ENCODE data around the gene PRADC1.
A peak's percentile ranks its signal among the peaks of the same experiment; 100 is the strongest.

The PRADC1 gene

DNA sequence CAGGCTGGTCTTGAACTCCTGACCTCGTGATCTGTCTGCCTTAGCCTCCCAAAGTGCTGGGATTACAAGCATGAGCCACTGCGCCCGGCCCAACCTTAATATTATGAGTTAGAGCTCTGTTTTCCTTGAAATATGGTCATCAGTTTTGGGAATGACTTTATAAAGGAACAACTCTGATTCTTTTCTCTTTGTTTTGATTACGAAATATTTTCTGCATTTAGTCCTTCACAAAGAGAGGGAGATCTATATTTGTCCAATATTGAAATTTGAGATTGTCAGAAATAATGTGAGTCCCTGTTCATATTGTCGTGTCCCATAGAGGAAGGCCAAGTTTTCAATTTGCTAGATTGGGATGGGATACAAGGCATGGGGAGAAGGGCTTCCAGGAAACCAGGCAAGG, 15.9 kb downstream of the PRADC1 start:
- peaks cover 40% of the 10 kb centered on the region for H3K4me1 ChIP-seq (ENCODE audit: control insufficient read depth, insufficient read depth, low read length, unreplicated experiment)
- H3K27me3 ChIP-seq (ENCODE audit: insufficient read depth, low read length), result no peaks in the 10 kb centered on the region
- no peaks in the 10 kb centered on the region for H3K36me3 ChIP-seq (ENCODE audit: insufficient read depth, low read length)
- H3K79me2 ChIP-seq (ENCODE audit: control insufficient read depth, insufficient read depth, low read length, unreplicated experiment), result peaks cover 27% of the 10 kb centered on the region
- no peak overlapping the region for H3K4me3 ChIP-seq (ENCODE audit: low read depth, low read length)
- H3K27ac ChIP-seq (ENCODE audit: low read depth, low read length), result no peak overlapping the region
- H2AFZ ChIP-seq (ENCODE audit: low read length, unreplicated experiment), result no peak overlapping the region

GRCh38 chr2:73215254-73215653, 17.8 kb downstream of the PRADC1 start:
- Histone ChIP-seq H3K4me1 (ENCODE audit: control insufficient read depth, insufficient read depth, low read length, unreplicated experiment) (peaks cover 40% of the 10 kb centered on the region), H2AFZ (ENCODE audit: low read length, unreplicated experiment) (no peak overlapping the region), H3K4me3 (ENCODE audit: low read depth, low read length) (peak overlapping the region; percentile 85), H3K27me3 (ENCODE audit: insufficient read depth, low read length) (no peaks in the 10 kb centered on the region), H3K27ac (ENCODE audit: low read depth, low read length) (peak overlapping the region; percentile 71; the same call in 1 of the 2 replicates), H3K79me2 (ENCODE audit: control insufficient read depth, insufficient read depth, low read length, unreplicated experiment) (peaks cover 27% of the 10 kb centered on the region), H3K36me3 (ENCODE audit: insufficient read depth, low read length) (no peaks in the 10 kb centered on the region)

DNA sequence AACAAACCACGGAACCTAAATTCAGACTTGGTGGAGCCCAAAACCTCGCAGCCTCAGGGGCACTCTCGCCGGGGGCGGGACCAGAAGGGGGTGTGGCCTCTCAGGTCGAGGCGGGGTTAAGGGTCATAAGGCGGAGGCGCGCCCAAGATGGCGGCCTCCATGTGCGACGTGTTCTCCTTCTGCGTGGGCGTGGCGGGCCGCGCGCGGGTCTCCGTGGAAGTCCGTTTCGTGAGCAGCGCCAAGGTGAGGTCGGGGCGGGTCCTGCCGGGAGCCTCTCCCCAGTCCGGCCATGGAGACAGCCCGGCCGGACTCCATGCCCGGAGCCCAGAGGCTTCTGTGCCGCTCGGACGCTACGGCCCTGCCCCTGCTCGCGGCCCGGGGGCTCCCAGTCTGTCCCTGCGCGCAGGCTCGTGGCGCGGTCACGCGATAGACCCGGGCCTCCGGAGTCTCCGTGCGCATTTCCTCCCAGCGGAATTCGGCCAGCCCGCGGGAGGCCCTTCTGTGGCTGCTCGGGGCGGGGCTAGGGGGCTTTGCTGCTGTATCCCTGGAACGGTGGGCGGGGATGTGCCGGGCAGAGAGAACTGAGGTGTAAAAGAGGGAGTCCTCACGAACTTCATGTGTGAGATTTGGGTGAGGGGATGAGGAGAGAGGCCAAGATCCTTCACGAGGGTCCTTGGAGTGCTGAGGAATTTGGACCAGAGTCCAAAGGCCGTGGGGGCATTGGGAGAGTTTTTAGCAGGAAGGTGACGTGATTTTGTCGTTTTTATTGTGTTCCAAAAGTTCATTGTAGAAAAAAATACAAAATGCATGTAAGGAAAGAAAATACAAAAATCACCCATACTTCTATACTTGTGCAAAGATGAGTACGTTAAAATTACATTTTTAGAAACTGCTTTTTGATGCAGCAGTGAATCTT, 18.7 kb downstream of the PRADC1 start, which contains the start of gene SMYD5:
TSS of gene SMYD5 (plus strand) at position 126 of the 916 bp plus-strand sequence. CDS start at position 148, 22 bp downstream.
- peaks cover 40% of the 10 kb centered on the region for H3K4me1 ChIP-seq (ENCODE audit: control insufficient read depth, insufficient read depth, low read length, unreplicated experiment)
- H3K27ac ChIP-seq (ENCODE audit: low read depth, low read length), result peak within 1 kb of the TSS; percentile 71
- H3K36me3 ChIP-seq (ENCODE audit: insufficient read depth, low read length), result no peaks in the 10 kb centered on the region
- no peaks in the 10 kb centered on the region for H3K27me3 ChIP-seq (ENCODE audit: insufficient read depth, low read length)
- H2AFZ ChIP-seq (ENCODE audit: low read length, unreplicated experiment), result peak within 1 kb of the TSS; percentile 74
- H3K79me2 ChIP-seq (ENCODE audit: control insufficient read depth, insufficient read depth, low read length, unreplicated experiment), result peaks cover 27% of the 10 kb centered on the region
- H3K4me3 ChIP-seq (ENCODE audit: low read depth, low read length), result peak within 1 kb of the TSS; percentile 85

- Histone ChIP-seq H3K36me3 (ENCODE audit: insufficient read depth, low read length) (no peaks in the 10 kb centered on the region), H3K4me3 (ENCODE audit: low read depth, low read length) (no peak overlapping the region), H2AFZ (ENCODE audit: low read length, unreplicated experiment) (no peak overlapping the region)
These were observed 20.4 kb downstream of the PRADC1 start for GRCh38 chr2:73212448-73213176.

DNA sequence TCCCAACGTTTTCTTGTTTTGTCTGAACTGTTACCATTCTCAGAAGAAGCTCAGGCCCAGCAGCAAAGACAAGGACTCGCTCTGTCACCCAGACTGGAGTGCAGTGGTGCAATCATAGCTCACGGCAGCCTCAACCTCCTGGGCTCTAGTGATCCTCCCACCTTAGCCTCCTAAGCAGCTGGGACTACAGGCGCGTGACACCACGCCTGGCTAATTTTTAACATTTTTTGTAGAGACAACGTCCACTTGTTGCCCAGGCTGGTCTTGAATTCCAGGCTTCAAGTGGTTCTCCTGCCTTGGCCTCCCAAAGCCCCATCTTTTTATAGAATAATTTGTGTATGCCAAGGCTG, 21.0 kb downstream of the PRADC1 start:
- Histone ChIP-seq H2AFZ (ENCODE audit: low read length, unreplicated experiment) (no peak overlapping the region), H3K4me3 (ENCODE audit: low read depth, low read length) (no peak overlapping the region), H3K4me1 (ENCODE audit: control insufficient read depth, insufficient read depth, low read length, unreplicated experiment) (peaks cover 21% of the 10 kb centered on the region), H3K79me2 (ENCODE audit: control insufficient read depth, insufficient read depth, low read length, unreplicated experiment) (peaks cover 16% of the 10 kb centered on the region), H3K27ac (ENCODE audit: low read depth, low read length) (no peak overlapping the region), H3K36me3 (ENCODE audit: insufficient read depth, low read length) (no peaks in the 10 kb centered on the region), H3K27me3 (ENCODE audit: insufficient read depth, low read length) (no peaks in the 10 kb centered on the region)

More at GRCh38 chr2:73212448-73213176, 20.4 kb downstream of the PRADC1 start:
- Histone ChIP-seq H3K27ac (ENCODE audit: low read depth, low read length) (no peak overlapping the region), H3K4me1 (ENCODE audit: control insufficient read depth, insufficient read depth, low read length, unreplicated experiment) (peaks cover 27% of the 10 kb centered on the region), H3K79me2 (ENCODE audit: control insufficient read depth, insufficient read depth, low read length, unreplicated experiment) (peaks cover 20% of the 10 kb centered on the region), H3K27me3 (ENCODE audit: insufficient read depth, low read length) (no peaks in the 10 kb centered on the region)

GRCh38 chr2:73210696-73211095, 22.3 kb downstream of the PRADC1 start:
- Histone ChIP-seq H3K4me1 (ENCODE audit: control insufficient read depth, insufficient read depth, low read length, unreplicated experiment) (peaks cover 18% of the 10 kb centered on the region), H3K36me3 (ENCODE audit: insufficient read depth, low read length) (no peaks in the 10 kb centered on the region), H3K27me3 (ENCODE audit: insufficient read depth, low read length) (peaks cover 9% of the 10 kb centered on the region; the same call in 1 of the 2 replicates), H3K4me3 (ENCODE audit: low read depth, low read length) (no peak overlapping the region), H3K27ac (ENCODE audit: low read depth, low read length) (no peak overlapping the region), H3K79me2 (ENCODE audit: control insufficient read depth, insufficient read depth, low read length, unreplicated experiment) (peaks cover 12% of the 10 kb centered on the region), H2AFZ (ENCODE audit: low read length, unreplicated experiment) (no peak overlapping the region)

GRCh38 chr2:73210019-73210418, 23.0 kb downstream of the PRADC1 start:
- H3K36me3 ChIP-seq (ENCODE audit: insufficient read depth, low read length), result no peaks in the 10 kb centered on the region
- no peak overlapping the region for H2AFZ ChIP-seq (ENCODE audit: low read length, unreplicated experiment)
- H3K4me3 ChIP-seq (ENCODE audit: low read depth, low read length), result no peak overlapping the region
- H3K27ac ChIP-seq (ENCODE audit: low read depth, low read length), result no peak overlapping the region
- peaks cover 11% of the 10 kb centered on the region for H3K4me1 ChIP-seq (ENCODE audit: control insufficient read depth, insufficient read depth, low read length, unreplicated experiment)
- peaks cover 15% of the 10 kb centered on the region for H3K27me3 ChIP-seq (ENCODE audit: insufficient read depth, low read length)
- peaks cover 5% of the 10 kb centered on the region for H3K79me2 ChIP-seq (ENCODE audit: control insufficient read depth, insufficient read depth, low read length, unreplicated experiment)

- Histone ChIP-seq H3K4me1 (ENCODE audit: control insufficient read depth, insufficient read depth, low read length, unreplicated experiment) (peaks cover 6% of the 10 kb centered on the region), H3K27me3 (ENCODE audit: insufficient read depth, low read length) (peaks cover 27% of the 10 kb centered on the region), H3K79me2 (ENCODE audit: control insufficient read depth, insufficient read depth, low read length, unreplicated experiment) (no peaks in the 10 kb centered on the region), H2AFZ (ENCODE audit: low read length, unreplicated experiment) (no peak overlapping the region), H3K27ac (ENCODE audit: low read depth, low read length) (no peak overlapping the region), H3K4me3 (ENCODE audit: low read depth, low read length) (no peak overlapping the region), H3K36me3 (ENCODE audit: insufficient read depth, low read length) (no peaks in the 10 kb centered on the region)
These were observed 24.8 kb downstream of the PRADC1 start for GRCh38 chr2:73208258-73208657.

- H3K27me3 ChIP-seq (ENCODE audit: insufficient read depth, low read length), result peaks cover 49% of the 10 kb centered on the region
- no peaks in the 10 kb centered on the region for H3K79me2 ChIP-seq (ENCODE audit: control insufficient read depth, insufficient read depth, low read length, unreplicated experiment)
- H3K27ac ChIP-seq (ENCODE audit: low read depth, low read length), result no peak overlapping the region
- H2AFZ ChIP-seq (ENCODE audit: low read length, unreplicated experiment), result no peak overlapping the region
- H3K4me1 ChIP-seq (ENCODE audit: control insufficient read depth, insufficient read depth, low read length, unreplicated experiment), result no peaks in the 10 kb centered on the region
- no peak overlapping the region for H3K4me3 ChIP-seq (ENCODE audit: low read depth, low read length)
- H3K36me3 ChIP-seq (ENCODE audit: insufficient read depth, low read length), result no peaks in the 10 kb centered on the region
These were observed 27.4 kb downstream of the PRADC1 start for GRCh38 chr2:73205611-73206010.

GRCh38 chr2:73203055-73203681, 29.9 kb downstream of the PRADC1 start:
- H3K36me3 ChIP-seq (ENCODE audit: insufficient read depth, low read length), result no peaks in the 10 kb centered on the region
- H3K4me3 ChIP-seq (ENCODE audit: low read depth, low read length), result no peak overlapping the region
- no peak overlapping the region for H3K27ac ChIP-seq (ENCODE audit: low read depth, low read length)
- H3K4me1 ChIP-seq (ENCODE audit: control insufficient read depth, insufficient read depth, low read length, unreplicated experiment), result no peaks in the 10 kb centered on the region
- H3K79me2 ChIP-seq (ENCODE audit: control insufficient read depth, insufficient read depth, low read length, unreplicated experiment), result no peaks in the 10 kb centered on the region
- H2AFZ ChIP-seq (ENCODE audit: low read length, unreplicated experiment), result no peak overlapping the region
- H3K27me3 ChIP-seq (ENCODE audit: insufficient read depth, low read length), result peaks cover 62% of the 10 kb centered on the region
